Activated T-helper 2 cell treated with anti-CD3 and anti-CD28 coated beads, Interferon-gamma antibody, Interleukin-2, Interleukin-4, amounts not matched to agents 10 μg/mL and 5 μg/mL and 100 μg/mL, durations not matched to agents 14 hours and 24 hours and 36 hours (primary cell): Measurements from ENCODE around the gene KBTBD12. TPM values are rescaled to one million over a fixed set of nuclear protein-coding genes. Genes with fewer than 3 reads are reported as not detected.
A peak's percentile ranks its signal among the peaks of the same experiment; 100 is the strongest.
"Not testable (repeated sequence)": the region's sequence is repeated elsewhere in the genome, so short reads cannot be mapped to it uniquely, and the experiment has no call there.

ENCODE experiments used
- DNase-seq: peaks from one replicate; pipeline ENCODE4 v3.0.0; 2021; ENCODE audit warnings: low spot score
- H3K27ac Mint-ChIP-seq: one replicate; pipeline ENCODE4 v1.8.0; 2021; ENCODE audit warnings: mixed read lengths
- H3K27me3 Mint-ChIP-seq: one replicate; pipeline ENCODE4 v1.8.0; 2021; ENCODE audit warnings: low read depth, mixed read lengths
- H3K36me3 Mint-ChIP-seq: one replicate; pipeline ENCODE4 v1.8.0; 2021; ENCODE audit warnings: low read depth, mixed read lengths
- H3K4me1 Mint-ChIP-seq: one replicate; pipeline ENCODE4 v1.8.0; 2021; ENCODE audit warnings: low read depth, mixed read lengths
- H3K4me3 Mint-ChIP-seq: one replicate; pipeline ENCODE4 v1.8.0; 2021; ENCODE audit warnings: low read depth, mild to moderate bottlenecking, moderate library complexity, mixed read lengths
- H3K9me3 Mint-ChIP-seq: one replicate; pipeline ENCODE4 v1.8.0; 2021; ENCODE audit warnings: mixed read lengths
- intact Hi-C: fragments of 100-400 bp; cut with micrococcal nuclease; formaldehyde crosslinking; loops from one replicate; pipeline ENCODE4 v1.15.1; 2023
- total RNA-seq: library from RNA; stranded (reverse); gene quantifications from 2 replicates; pipeline ENCODE4 v1.2.3, GENCODE V29; 2022

Gene KBTBD12
- total RNA-seq, 1 donor from 2014 or later = 0.05 TPM

DNA sequence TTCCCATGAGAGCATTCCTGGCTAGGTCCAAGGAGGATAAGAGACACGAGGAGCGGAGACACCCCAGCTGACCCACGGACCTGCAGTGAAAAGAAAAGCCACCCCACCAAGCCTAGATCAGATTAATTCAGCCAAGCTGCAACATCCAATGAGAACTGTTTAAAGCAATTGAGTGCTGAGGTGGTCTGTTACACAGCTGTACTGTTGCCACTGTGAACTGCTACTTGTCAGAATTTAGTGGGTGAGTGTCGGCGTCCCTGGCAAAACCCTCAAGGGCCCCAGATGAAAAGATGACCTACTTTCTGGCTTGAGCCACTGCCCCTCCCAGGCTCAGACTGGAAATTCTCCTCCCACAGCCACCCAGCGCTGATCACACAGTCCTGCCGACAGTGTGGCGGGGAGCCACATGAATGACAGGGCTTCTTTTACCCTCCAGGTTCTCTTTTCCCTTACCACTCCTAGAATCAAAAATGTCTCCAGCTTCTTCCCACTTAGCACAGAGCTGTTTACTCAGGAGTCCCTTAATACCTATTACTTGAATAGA is 26.4 kb upstream of the KBTBD12 start:
- Mint-ChIP-seq H3K36me3 (peaks cover 4% of the 10 kb centered on the region), H3K27ac (no peak overlapping the region), H3K4me3 (no peak overlapping the region), H3K9me3 (peaks cover 20% of the 10 kb centered on the region), H3K4me1 (peaks cover 6% of the 10 kb centered on the region), H3K27me3 (peaks cover 4% of the 10 kb centered on the region)
- DNase-seq = no peak
- intact Hi-C loops = no loop called here

- intact Hi-C loops = no loop called here
- Mint-ChIP-seq H3K36me3 (peaks cover 4% of the 10 kb centered on the region), H3K9me3 (peaks cover 20% of the 10 kb centered on the region), H3K27me3 (peaks cover 4% of the 10 kb centered on the region), H3K4me3 (no peak overlapping the region), H3K4me1 (peaks cover 6% of the 10 kb centered on the region), H3K27ac (no peak overlapping the region)
- DNase-seq = no peak
Observed at GRCh38 chr3:127889461-127889863, 25.6 kb upstream of the KBTBD12 start.

- intact Hi-C loops = no loop called here
- Mint-ChIP-seq H3K27ac (peak overlapping the region; percentile 47), H3K36me3 (peaks cover 4% of the 10 kb centered on the region), H3K4me1 (peaks cover 6% of the 10 kb centered on the region), H3K9me3 (peaks cover 20% of the 10 kb centered on the region), H3K27me3 (peaks cover 2% of the 10 kb centered on the region), H3K4me3 (no peak overlapping the region)
- no peak for DNase-seq
Observed at GRCh38 chr3:127889976-127890650, 24.9 kb upstream of the KBTBD12 start.

DNA sequence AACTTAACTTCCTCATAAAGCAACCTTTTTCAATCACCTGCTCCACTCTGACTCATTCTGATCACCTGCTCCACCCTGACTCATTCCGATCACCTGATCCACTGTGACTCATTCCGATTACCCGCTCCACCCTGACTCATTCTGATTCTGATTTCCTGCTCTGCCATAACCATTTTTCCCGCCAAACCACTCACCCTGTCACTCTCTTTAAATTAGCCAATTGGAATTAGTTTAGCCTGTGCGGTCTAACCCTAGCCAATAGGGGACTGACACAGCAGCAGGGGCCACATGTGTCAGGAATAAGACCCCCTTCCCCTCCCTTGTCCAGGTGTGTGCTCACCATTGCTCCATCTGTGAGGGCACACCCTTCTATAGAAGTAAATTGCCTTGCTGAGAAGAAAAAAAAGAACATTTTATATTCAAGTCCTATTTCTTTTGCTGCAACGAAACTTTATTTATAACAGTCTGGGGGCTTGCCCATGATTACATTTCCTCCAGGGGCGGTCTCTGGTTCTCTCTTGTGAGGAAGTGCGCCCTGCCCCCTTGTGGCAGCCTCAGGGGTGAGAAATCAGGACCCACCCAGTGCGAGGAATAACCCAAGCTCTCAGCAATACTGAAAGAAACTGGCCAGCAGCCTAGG is 24.3 kb upstream of the KBTBD12 start:
- H3K4me3 Mint-ChIP-seq, intact Hi-C loops, H3K4me1 Mint-ChIP-seq, H3K27me3 Mint-ChIP-seq, DNase-seq, H3K36me3 Mint-ChIP-seq: not testable (repeated sequence)
- Mint-ChIP-seq H3K9me3 (peaks cover 20% of the 10 kb centered on the region), H3K27ac (peak overlapping the region; percentile 47)

- Mint-ChIP-seq H3K4me3 (no peak overlapping the region), H3K4me1 (peaks cover 6% of the 10 kb centered on the region), H3K9me3 (peaks cover 20% of the 10 kb centered on the region), H3K27ac (no peak overlapping the region), H3K36me3 (peaks cover 4% of the 10 kb centered on the region), H3K27me3 (peaks cover 2% of the 10 kb centered on the region)
- intact Hi-C loops = no loop called here
- no peak for DNase-seq
Observed at GRCh38 chr3:127894481-127894880, 20.6 kb upstream of the KBTBD12 start.

DNA sequence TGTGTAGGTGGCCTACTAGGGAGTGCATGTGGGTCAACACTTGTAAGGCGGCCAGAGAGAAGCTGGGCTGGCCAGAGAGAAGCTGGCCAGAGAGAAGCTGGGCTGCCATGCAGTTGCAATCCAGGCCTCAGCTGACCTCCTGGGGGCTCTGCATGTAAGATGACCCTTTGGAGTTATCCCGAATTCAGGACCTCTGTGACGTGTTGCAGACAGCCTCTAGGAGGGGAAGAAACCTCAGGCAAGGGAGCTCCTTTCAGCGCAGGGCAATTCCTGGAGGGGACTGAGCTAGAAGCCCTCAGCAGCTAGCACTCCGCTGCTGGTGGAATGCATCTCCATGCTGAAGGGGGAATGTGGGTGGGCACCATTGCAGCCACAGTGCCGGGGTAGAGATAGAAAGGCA is 15.8 kb upstream of the KBTBD12 start:
- intact Hi-C loops = no loop called here
- H3K36me3 Mint-ChIP-seq = no peaks in the 10 kb centered on the region
- H3K27ac Mint-ChIP-seq = no peak overlapping the region
- H3K4me3 Mint-ChIP-seq = no peak overlapping the region
- H3K27me3 Mint-ChIP-seq = peaks cover 9% of the 10 kb centered on the region
- H3K9me3 Mint-ChIP-seq = no peaks in the 10 kb centered on the region
- no peak for DNase-seq
- H3K4me1 Mint-ChIP-seq = no peaks in the 10 kb centered on the region

- intact Hi-C loops = no loop called here
- Mint-ChIP-seq H3K27me3 (peaks cover 9% of the 10 kb centered on the region), H3K36me3 (no peaks in the 10 kb centered on the region), H3K4me3 (no peak overlapping the region), H3K4me1 (no peaks in the 10 kb centered on the region), H3K27ac (no peak overlapping the region), H3K9me3 (no peaks in the 10 kb centered on the region)
- no peak for DNase-seq
Observed at GRCh38 chr3:127899766-127900165, 15.3 kb upstream of the KBTBD12 start.

DNA sequence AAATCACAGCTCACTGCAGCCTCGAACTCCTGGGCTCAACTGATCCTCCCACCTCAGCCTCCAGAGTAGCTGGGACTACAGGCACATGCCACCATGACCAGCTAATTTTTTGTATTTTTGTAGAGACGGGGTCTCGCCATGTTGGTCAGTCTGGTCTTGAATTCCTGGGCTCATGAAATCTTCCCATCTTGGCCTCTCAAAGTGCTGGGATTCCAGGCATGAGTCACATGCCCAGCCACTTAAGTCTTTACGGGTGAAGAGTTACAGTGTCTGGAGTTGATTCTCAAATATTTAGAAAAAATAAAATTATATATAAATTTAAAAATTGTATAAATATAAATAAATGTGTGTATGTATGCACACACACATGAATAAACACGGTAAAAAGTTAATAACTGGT is 14.5 kb upstream of the KBTBD12 start:
- Mint-ChIP-seq H3K27ac (no peak overlapping the region), H3K36me3 (no peaks in the 10 kb centered on the region), H3K4me1 (no peaks in the 10 kb centered on the region), H3K9me3 (no peaks in the 10 kb centered on the region), H3K27me3 (peaks cover 9% of the 10 kb centered on the region), H3K4me3 (no peak overlapping the region)
- no peak for DNase-seq
- intact Hi-C loops = no loop called here

DNA sequence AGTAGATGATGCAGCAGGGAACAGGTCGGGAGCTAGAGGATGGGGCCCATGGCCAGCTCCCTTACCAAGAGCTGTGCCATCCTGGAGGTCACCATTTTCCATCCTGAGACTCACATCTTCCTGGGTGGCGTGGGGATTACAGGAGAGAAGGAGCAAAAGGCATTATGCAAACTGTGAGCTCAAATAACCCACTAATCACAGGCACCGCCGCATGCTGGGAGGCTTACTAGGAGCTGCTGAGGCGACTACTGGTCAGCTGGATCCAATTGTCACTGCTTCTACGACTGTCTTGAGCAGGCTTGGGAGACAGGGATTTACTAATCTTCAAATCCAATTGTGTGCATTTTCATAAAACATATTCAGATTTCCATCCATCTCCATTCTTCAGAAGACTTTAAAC is 12.5 kb upstream of the KBTBD12 start:
- H3K27ac Mint-ChIP-seq = no peak overlapping the region
- H3K36me3 Mint-ChIP-seq = no peaks in the 10 kb centered on the region
- H3K9me3 Mint-ChIP-seq = no peaks in the 10 kb centered on the region
- H3K27me3 Mint-ChIP-seq = peaks cover 9% of the 10 kb centered on the region
- intact Hi-C loops = no loop called here
- no peaks in the 10 kb centered on the region for H3K4me1 Mint-ChIP-seq
- H3K4me3 Mint-ChIP-seq = no peak overlapping the region
- no peak for DNase-seq

GRCh38 chr3:127903611-127904375 is 11.2 kb upstream of the KBTBD12 start:
- H3K27me3 Mint-ChIP-seq = peaks cover 9% of the 10 kb centered on the region
- H3K36me3 Mint-ChIP-seq = no peaks in the 10 kb centered on the region
- intact Hi-C loops = no loop called here
- no peaks in the 10 kb centered on the region for H3K4me1 Mint-ChIP-seq
- no peaks in the 10 kb centered on the region for H3K9me3 Mint-ChIP-seq
- DNase-seq = no peak
- no peak overlapping the region for H3K4me3 Mint-ChIP-seq
- H3K27ac Mint-ChIP-seq = no peak overlapping the region

- H3K27ac Mint-ChIP-seq = no peak overlapping the region
- no peak overlapping the region for H3K4me3 Mint-ChIP-seq
- no peaks in the 10 kb centered on the region for H3K36me3 Mint-ChIP-seq
- H3K4me1 Mint-ChIP-seq = no peaks in the 10 kb centered on the region
- intact Hi-C loops = no loop called here
- no peak for DNase-seq
- H3K9me3 Mint-ChIP-seq = no peaks in the 10 kb centered on the region
- H3K27me3 Mint-ChIP-seq = peaks cover 8% of the 10 kb centered on the region
Observed at GRCh38 chr3:127905556-127905955, 9.5 kb upstream of the KBTBD12 start.

- H3K27ac Mint-ChIP-seq, H3K4me3 Mint-ChIP-seq, H3K36me3 Mint-ChIP-seq, DNase-seq, H3K4me1 Mint-ChIP-seq, intact Hi-C loops, H3K9me3 Mint-ChIP-seq: not testable (repeated sequence)
- H3K27me3 Mint-ChIP-seq = peaks cover 13% of the 10 kb centered on the region
Observed at GRCh38 chr3:127906653-127907052, 8.4 kb upstream of the KBTBD12 start.

DNA sequence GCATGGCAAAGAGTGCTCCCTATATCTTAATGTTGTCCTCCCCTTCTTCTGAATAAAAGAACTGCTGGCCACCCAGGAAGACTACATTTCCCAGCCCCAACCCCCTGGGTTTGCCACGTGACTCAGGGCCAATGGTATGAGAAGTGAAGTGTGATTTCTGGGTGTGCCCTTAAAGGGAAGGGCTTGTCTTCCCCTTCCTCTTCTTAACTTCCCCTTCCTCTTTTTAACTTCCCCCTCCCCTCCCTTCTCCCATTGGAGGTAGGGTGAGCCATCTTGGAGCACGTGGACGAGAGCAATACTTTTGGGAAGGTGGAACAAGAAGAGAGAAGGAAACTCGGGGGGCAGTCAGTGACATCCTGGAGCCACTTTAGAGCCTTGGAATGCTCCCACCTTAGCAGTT is 6.8 kb upstream of the KBTBD12 start:
- Mint-ChIP-seq H3K27ac (no peak overlapping the region), H3K36me3 (no peaks in the 10 kb centered on the region), H3K4me1 (no peaks in the 10 kb centered on the region), H3K9me3 (no peaks in the 10 kb centered on the region), H3K4me3 (no peak overlapping the region), H3K27me3 (peaks cover 15% of the 10 kb centered on the region)
- DNase-seq = no peak
- intact Hi-C loops = no loop called here
